ELF-1 (cell line): Measurements from ENCODE around the gene FLNB.

Source experiments
- DNase-seq: peaks from one replicate; pipeline ENCODE4 v3.0.0-alpha.2; 2016; ENCODE audit warnings: low read depth, low spot score

Gene FLNB

DNA sequence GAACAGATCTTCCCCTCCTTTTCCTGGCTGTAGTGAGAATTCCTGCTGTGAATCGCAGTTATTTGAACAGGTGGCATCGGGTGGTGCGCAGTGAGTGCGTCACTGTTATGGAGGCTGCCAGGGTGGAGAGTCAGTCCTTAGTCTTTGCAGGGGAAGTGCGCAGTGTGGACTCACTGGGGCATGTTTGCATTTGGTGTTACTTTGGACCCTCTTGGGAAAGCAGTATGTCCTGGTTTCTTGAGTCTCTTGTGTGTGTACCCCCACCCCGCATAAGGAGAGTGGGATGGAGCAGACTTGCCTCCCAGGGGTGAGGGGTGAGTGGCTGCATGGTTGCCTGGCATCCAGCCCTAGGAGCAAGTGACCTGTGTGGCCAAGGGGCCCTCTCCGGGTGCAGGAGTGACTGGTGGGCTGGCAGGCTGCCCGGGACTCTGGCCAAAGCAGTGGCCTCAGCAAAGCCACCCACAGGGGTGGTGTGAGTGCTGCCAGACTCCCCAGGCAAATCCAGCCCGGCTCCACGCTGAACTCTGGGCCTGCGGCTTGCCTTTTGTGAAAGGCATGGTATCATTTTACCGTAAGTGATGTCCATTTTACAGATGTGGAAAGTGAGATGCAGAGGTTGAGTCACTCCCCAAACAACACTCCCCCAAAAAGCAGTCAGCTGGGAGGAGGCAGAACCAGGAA, 156.1 kb downstream of the FLNB start:
- DNase-seq: no peak

GRCh38 chr3:58164906-58165821, 156.9 kb downstream of the FLNB start:
- peak; percentile 91 for DNase-seq

- DNase-seq: peak; percentile 77
Measured at GRCh38 chr3:58167431-58168351, 159.5 kb downstream of the FLNB start.

- DNase-seq: no peak
Measured at GRCh38 chr3:58168498-58168897, 160.3 kb downstream of the FLNB start.

DNA sequence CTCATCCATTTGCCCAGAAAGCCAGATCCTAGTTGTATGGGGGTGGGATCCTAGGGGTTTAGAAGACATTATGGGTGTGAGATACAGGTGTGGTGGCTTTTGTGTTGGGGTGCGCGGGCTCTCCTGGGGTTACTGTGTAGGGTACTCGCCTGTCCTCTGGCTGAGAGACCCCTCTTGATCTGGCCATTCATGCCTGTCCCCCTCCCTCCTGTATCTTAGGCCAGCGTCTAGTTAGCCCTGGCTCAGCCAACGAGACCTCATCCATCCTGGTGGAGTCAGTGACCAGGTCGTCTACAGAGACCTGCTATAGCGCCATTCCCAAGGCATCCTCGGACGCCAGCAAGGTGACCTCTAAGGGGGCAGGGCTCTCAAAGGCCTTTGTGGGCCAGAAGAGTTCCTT, 161.1 kb downstream of the FLNB start:
- DNase-seq: no peak

DNA sequence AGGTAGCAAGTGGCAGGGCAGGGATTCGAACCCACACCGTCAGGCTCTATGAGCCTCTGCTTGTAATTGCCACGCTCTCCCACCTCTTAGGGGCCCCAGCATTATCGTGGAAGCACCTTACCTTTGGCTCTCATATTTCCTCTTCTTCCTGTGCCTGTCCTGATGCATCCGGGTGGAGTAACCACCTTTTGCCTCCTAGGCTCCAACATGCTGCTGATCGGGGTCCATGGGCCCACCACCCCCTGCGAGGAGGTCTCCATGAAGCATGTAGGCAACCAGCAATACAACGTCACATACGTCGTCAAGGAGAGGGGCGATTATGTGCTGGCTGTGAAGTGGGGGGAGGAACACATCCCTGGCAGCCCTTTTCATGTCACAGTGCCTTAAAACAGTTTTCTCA, 162.2 kb downstream of the FLNB start:
- DNase-seq: no peak

GRCh38 chr3:58171126-58171525, 162.9 kb downstream of the FLNB start:
- DNase-seq: no peak

DNA sequence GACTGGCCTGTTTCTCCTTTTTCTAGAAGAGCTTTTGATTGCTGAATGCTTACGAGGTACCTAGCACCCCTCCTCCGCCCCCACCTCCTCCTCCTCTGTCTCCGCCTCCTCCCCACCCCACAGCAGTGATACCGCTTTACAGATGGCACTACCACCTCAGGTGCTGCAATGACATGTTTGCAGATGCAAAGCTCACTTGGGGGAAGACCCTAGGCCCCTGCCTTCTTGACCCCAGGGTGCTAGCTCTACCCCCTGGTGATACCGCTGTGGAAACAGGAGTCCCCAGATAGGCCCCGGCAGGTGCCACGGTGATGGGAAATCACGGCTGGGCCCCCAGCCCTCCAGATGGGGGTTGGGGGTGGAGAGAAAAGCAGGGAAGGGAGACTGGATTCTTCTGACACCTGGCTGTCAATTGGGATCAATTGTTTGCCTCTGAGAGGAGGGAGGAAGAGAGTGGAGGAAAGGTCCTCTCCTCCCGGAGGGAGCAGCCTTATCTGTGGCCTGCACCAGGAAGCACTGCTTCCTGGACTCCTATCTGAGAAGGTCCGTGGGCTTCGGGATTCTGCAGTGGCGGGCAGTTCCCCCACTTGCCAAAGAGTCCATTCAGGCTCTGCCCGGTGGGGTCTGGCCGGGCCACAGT, 164.9 kb downstream of the FLNB start:
- no peak for DNase-seq

GRCh38 chr3:58173669-58174398, 165.6 kb downstream of the FLNB start:
- DNase-seq: peak; percentile 52

DNA sequence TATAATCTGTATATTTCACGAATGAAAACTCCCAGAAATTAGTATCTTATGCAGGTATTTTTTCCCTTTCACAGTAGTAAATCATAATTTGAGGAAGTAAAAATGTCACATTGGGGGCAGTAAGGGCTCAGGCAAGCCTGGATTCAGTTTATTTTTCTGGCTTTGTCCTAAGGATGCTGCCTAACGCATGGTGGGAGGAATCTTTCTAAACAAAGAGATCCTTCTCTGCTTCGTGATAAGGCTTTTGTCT, 166.9 kb downstream of the FLNB start:
- no peak for DNase-seq

DNA sequence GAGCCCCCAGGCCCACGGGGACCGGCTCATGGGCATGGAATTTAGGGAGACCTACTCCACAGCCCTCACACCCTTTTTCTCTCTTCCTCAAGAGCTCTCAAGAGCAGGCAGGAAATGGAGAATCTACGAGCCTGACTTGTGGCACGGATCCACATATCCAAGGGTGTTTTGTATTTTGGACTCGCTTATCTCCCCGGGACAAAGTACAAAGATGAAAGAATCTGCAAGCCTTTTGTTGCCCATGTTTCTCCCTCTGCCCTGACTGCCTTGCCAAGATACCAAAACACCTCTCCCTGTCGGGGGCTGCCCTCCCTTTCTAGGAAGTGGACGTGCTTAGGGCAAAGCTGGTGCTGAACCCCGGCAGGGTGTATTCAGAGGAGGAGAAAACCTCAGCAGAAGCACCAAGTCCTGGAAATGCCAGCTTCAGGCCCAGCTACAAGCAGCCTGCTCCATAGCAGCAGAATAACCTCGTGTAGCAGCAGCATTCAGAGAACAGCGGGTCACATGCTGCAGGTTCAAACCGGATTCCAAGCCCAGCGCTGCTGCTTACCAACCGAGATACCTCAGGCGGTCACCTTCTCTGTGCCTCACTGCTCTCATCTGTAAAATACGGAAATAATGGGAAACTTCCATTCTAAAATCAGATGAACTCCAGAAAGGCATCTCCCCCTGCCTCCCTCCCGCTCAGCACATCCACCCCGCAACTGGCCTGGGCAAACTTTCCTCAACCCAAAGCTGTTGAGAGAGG, 167.4 kb downstream of the FLNB start:
- DNase-seq: peak; percentile 49

GRCh38 chr3:58176185-58176530, 167.9 kb downstream of the FLNB start:
- no peak for DNase-seq

DNA sequence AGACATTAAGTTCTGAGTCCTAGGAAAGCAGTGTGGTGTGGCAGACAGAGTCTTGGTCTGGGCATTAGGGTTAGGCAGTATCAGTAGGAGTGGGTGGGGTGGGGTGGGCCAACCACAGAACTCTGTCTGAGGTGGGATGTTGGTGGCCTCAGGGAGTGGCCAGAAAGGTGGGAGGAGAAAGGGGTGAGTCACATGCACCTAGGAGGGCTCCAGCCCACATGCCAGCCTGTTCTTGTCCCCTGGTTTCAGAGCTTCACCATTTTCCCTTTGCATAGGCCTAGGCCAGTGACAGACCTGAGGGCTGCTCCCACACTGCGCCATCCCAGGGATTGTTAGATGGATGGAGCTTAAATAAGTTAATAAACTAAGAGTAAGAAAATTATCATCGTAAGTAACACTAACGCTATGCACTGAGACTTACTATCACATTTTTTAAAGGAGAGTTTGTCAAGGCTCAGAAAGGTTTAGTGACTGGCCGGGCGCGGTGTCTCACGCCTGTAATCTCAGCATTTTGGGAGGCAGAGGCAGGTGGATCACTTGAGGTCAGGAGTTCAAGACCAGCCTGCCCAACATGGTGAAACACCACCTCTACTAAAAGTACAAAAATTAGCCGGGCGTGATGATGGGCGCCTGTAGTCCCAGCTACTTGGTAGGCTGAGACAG, 168.7 kb downstream of the FLNB start:
- no peak for DNase-seq

DNA sequence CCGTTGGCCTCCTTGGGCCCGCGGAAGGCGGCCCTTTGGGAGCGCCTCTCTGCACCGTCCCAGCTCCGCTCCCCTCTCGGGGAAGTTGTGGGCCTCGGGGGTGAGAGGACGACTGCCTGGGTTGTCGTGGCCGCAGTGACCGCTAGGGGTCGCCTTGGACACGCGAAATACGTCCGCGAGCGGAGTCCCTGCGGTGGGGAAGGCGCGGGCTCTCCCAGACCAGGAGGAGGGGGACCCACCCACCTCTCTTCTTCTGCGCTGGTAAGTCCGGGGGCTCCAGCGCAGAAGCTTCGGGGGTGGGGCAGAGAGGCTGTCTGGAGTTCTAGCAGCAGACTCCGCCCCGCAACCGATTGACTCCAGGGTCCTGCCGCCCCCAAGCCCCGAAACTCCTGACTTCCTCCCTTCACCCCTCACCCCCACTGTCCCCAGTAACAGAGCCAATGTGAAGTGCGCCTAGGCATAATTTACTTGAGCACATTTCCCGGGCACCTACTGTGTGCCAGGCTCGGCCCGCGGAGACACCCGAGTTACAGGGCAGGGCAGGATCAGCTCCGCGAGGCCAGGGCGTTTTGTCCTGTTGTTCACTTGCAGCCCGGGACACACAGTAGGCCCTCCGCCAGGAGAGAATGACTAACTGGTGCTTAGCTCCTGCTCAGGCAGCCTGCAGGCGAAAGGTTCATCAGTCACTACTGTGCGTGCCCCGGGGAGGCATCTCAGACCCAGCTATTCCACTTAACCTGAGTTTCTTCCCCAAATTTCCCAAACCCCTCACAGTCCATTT, 169.7 kb downstream of the FLNB start:
- DNase-seq: peak; percentile 91

- no peak for DNase-seq
Measured at GRCh38 chr3:58178528-58179234, 170.5 kb downstream of the FLNB start.

- no peak for DNase-seq
Measured at GRCh38 chr3:58179235-58180098, 171.2 kb downstream of the FLNB start.

DNA sequence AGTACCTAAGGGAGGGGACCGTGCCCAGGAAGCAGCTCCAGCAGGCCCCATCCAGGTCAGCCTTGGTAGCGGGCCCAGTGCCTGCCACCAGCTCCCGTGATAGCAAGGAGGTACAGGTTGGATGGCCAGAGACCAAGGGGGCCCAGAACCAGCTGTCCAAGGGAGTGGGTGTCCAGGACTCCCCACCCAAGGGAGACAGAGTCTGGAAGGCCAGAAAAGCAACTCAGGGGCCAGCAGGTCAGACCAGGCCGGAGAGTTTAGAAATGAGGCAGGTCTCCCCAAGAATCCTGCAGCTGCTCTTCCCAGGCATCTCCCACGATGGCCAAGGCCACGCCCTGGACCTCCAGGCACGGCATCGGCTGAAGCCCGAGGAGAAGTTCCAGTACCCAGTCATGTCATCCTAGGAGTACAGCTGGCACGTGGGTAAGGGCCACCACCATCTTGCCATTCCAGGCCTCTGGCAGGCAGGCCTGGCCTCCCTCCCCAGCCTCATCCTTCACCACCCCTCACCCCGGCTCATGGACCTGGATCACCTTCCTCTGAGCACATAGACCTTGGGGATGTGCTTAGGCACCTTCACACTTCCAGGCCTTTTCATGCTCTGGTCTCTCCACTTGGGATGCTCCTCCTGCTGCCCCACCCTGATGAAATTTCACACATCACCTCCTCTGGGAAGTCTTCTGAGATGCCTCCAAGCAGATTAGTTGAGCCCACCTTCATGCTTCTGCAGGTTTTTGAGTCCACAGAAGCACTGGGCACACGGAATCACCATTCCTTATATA, 172.1 kb downstream of the FLNB start:
- no peak for DNase-seq
